HepG2 (cell line): Measurements from ENCODE around the gene USP34. TPM values are rescaled to one million over a fixed set of nuclear protein-coding genes. Genes with fewer than 3 reads are reported as not detected.
A peak's percentile ranks its signal among the peaks of the same experiment; 100 is the strongest.

Source experiments
- ATAC-seq: fragments of 200-7000 bp; cut with Tn5 transposase; 3 replicates; pipeline ENCODE4 v1.9.1; 2020; ENCODE audit warnings: mild to moderate bottlenecking, moderate library complexity
- BruUV-seq: library from RNA; stranded (reverse); fragments of 400-500 nt; replicated peaks from 2 replicates; lab custom pipeline; 2021; lab: Mats Ljungman, UMichigan
- CTCF ChIA-PET: fragments of 300-600 bp; formaldehyde crosslinking; extraction: SDS; loops from one replicate; lab custom pipeline; 2021; ENCODE audit warnings: low total read pairs, inconsistent platforms, low intra/inter-chr PET ratio; lab: Yijun Ruan, JAX
- POLR2A ChIA-PET: fragments of 350-600 bp; sonication (Branson Sonifier 250); formaldehyde crosslinking; loops from one replicate; lab custom pipeline; 2020; ENCODE audit warnings: antibody characterized with exemption, inconsistent platforms; lab: Yijun Ruan, JAX
- DNase-seq: peaks from one replicate; pipeline ENCODE4 v3.0.0-alpha.2; 2015; ENCODE audit warnings: low spot score
- FAIRE-seq: peaks from 3 replicates; lab custom pipeline; 2011; peaks lifted over from hg19 to GRCh38; lab: Jason Lieb, UNC
- H2AFZ ChIP-seq: one replicate; pipeline ENCODE4 v1.6.1; 2011; ENCODE audit warnings: low read length, inconsistent platforms
- H3K27ac ChIP-seq: fragments of 300-600 bp; 3 replicates; pipeline ENCODE4 v1.8.0; 2011; ENCODE audit warnings: mixed run types, mild to moderate bottlenecking, mixed read lengths, low read length, inconsistent platforms; ENCODE audit not compliant: insufficient read depth; ENCODE audit errors: extremely low read length
- H3K27me3 ChIP-seq, 2 experiments: fragments of 200-600 bp in 1 of 2; 2 replicates in 1 of 2; 3 replicates in 1 of 2; pipeline versions ENCODE4 v1.6.0 to v1.8.0; 2011; ENCODE audit warnings: low read length in 2 of 2, mild to moderate bottlenecking in 2 of 2, moderate library complexity in 2 of 2, inconsistent platforms in 1 of 2; ENCODE audit not compliant: insufficient read depth in 2 of 2, control insufficient read depth in 1 of 2
- H3K36me3 ChIP-seq, 2 experiments: fragments of 200-600 bp in 1 of 2; replicated peaks in 1 of 2; 2 replicates in 1 of 2; 3 replicates in 1 of 2; pipeline versions ENCODE4 v1.5.1 to v1.8.0; 2011; ENCODE audit warnings: low read length in 2 of 2, inconsistent platforms in 1 of 2; ENCODE audit not compliant: insufficient read depth in 2 of 2, control insufficient read depth in 1 of 2
- H3K4me1 ChIP-seq: 2 replicates; pipeline ENCODE4 v1.5.1; 2012; ENCODE audit warnings: low read length, inconsistent platforms; ENCODE audit not compliant: insufficient read depth
- H3K4me2 ChIP-seq: 2 replicates; pipeline ENCODE4 v1.6.0; 2011; ENCODE audit warnings: low read depth, low read length, inconsistent platforms
- H3K4me3 ChIP-seq, 3 experiments: fragments of 200-600 bp in 1 of 3; sonication (generic), shearing (Covaris generic) in 1 of 3; replicated peaks in 1 of 3; 2 replicates each; pipeline ENCODE4 v1.5.1; 2011 to 2016; ENCODE audit warnings: low read length in 3 of 3, inconsistent platforms in 2 of 3, low read depth in 2 of 3, mild to moderate bottlenecking in 2 of 3, control low read depth in 1 of 3, mixed read lengths in 1 of 3; ENCODE audit not compliant: insufficient read depth in 1 of 3
- H3K79me2 ChIP-seq: one replicate; pipeline ENCODE4 v1.6.1; 2011; ENCODE audit warnings: low read length, inconsistent platforms; ENCODE audit not compliant: insufficient read depth
- H3K9ac ChIP-seq: 2 replicates; pipeline ENCODE4 v1.6.0; 2011; ENCODE audit warnings: mild to moderate bottlenecking, low read depth, low read length, inconsistent platforms; ENCODE audit not compliant: insufficient read depth
- H3K9me3 ChIP-seq: 2 replicates; pipeline ENCODE4 v1.5.1; 2012; ENCODE audit warnings: mild to moderate bottlenecking, low read length
- H4K20me1 ChIP-seq: 2 replicates; pipeline ENCODE4 v1.6.0; 2011; ENCODE audit warnings: inconsistent platforms, mild to moderate bottlenecking, low read length, moderate library complexity; ENCODE audit not compliant: insufficient read depth
- GATA4 ChIP-seq: sonication (generic); IDR thresholded peaks from 2 replicates; pipeline ENCODE4 v1.6.1; 2016; ENCODE audit warnings: antibody characterized with exemption, low read depth, borderline replicate concordance
- ISL2 ChIP-seq: sonication (generic); formaldehyde crosslinking; IDR thresholded peaks from 2 replicates; pipeline ENCODE4 v1.5.0; 2020; ENCODE audit warnings: missing genetic modification reagents
- JUN ChIP-seq: sonication (generic); formaldehyde crosslinking; IDR thresholded peaks from 2 replicates; pipeline ENCODE4 v1.4.0; 2020; ENCODE audit warnings: mild to moderate bottlenecking, missing genetic modification reagents
- MAFK ChIP-seq, 2 experiments: IDR thresholded peaks in 1 of 2; conservative IDR thresholded peaks in 1 of 2; 2 replicates each; pipeline ENCODE4 v1.6.1; 2011; ENCODE audit warnings: improper control_type of control experiment in 2 of 2, low read length in 2 of 2
- NR1H2 ChIP-seq: sonication (generic); formaldehyde crosslinking; IDR thresholded peaks from 2 replicates; pipeline ENCODE4 v1.8.1; 2022; ENCODE audit warnings: low read depth, missing genetic modification reagents, borderline replicate concordance
- NRL ChIP-seq: sonication (generic); formaldehyde crosslinking; IDR thresholded peaks from 2 replicates; pipeline ENCODE4 v1.5.0; 2020; ENCODE audit warnings: missing genetic modification reagents, mild to moderate bottlenecking, moderate library complexity, borderline replicate concordance
- RFXAP ChIP-seq: sonication (generic); formaldehyde crosslinking; IDR thresholded peaks from 2 replicates; pipeline ENCODE4 v1.4.0; 2020; ENCODE audit warnings: missing genetic modification reagents, borderline replicate concordance
- THAP7 ChIP-seq: sonication (generic); formaldehyde crosslinking; IDR thresholded peaks from 2 replicates; pipeline ENCODE4 v1.8.1; 2023; ENCODE audit warnings: mild to moderate bottlenecking, missing genetic modification reagents
- ZBTB3 ChIP-seq: sonication (generic); formaldehyde crosslinking; IDR thresholded peaks from 2 replicates; pipeline ENCODE4 v1.4.0; 2020; ENCODE audit warnings: low read depth, mild to moderate bottlenecking, moderate library complexity, missing genetic modification reagents, borderline replicate concordance
- ZFP36L2 ChIP-seq: sonication (generic); formaldehyde crosslinking; IDR thresholded peaks from 2 replicates; pipeline ENCODE4 v1.4.0; 2020; ENCODE audit warnings: missing genetic modification reagents
- ZFP62 ChIP-seq: sonication (generic); formaldehyde crosslinking; IDR thresholded peaks from 2 replicates; pipeline ENCODE4 v1.4.0; 2020; ENCODE audit warnings: missing genetic modification reagents
- ZNF136 ChIP-seq: sonication (generic); formaldehyde crosslinking; IDR thresholded peaks from 2 replicates; pipeline ENCODE4 v1.8.1; 2022; ENCODE audit warnings: low read depth, mild to moderate bottlenecking, moderate library complexity, missing genetic modification reagents
- ZNF205 ChIP-seq: IDR thresholded peaks from 2 replicates; pipeline ENCODE4 v1.6.1; 2018; ENCODE audit warnings: missing biosample characterization, missing genetic modification reagents
- ZNF263 ChIP-seq: sonication (generic); formaldehyde crosslinking; IDR thresholded peaks from 2 replicates; pipeline ENCODE4 v1.4.0; 2020; ENCODE audit warnings: missing genetic modification reagents
- ZNF589 ChIP-seq: sonication (generic); formaldehyde crosslinking; conservative IDR thresholded peaks from 2 replicates; pipeline ENCODE4 v1.8.0; 2022; ENCODE audit warnings: mild to moderate bottlenecking, moderate library complexity, missing genetic modification reagents
- ZNF839 ChIP-seq: sonication (generic); formaldehyde crosslinking; IDR thresholded peaks from 2 replicates; pipeline ENCODE4 v1.4.0; 2020; ENCODE audit warnings: missing genetic modification reagents, mild to moderate bottlenecking, borderline replicate concordance
- in situ Hi-C: cut with HindIII; loops from 2 replicates; pipeline ENCODE4 v1.10.0; 2017; ENCODE audit warnings: low pct_unique_long_range_greater_than_20kb; ENCODE audit not compliant: extremely low pct_ligation_motif_present
- intact Hi-C: fragments of 100-400 bp; cut with micrococcal nuclease; formaldehyde crosslinking; loops from one replicate; pipeline ENCODE4 v1.10.0; 2022; ENCODE audit not compliant: unreplicated experiment
- polyA plus RNA-seq, 8 experiments: library from polyadenylated mRNA; depleted of rRNA in 3 of 8; stranded (reverse) in 7 of 8; unstranded in 1 of 8; fragments of >200 nt; fragmentation: Illumina TruSeq in 4 of 8; extraction: Trizol in 4 of 8; gene quantifications; 2 replicates each; pipeline versions ENCODE4 v1.2.1 to v1.2.3, GENCODE V29; 2011 to 2016; ENCODE audit warnings: low read depth in 4 of 8, missing spikeins in 1 of 8, mixed read lengths in 1 of 8; ENCODE audit not compliant: insufficient read depth in 1 of 8
- total RNA-seq, 5 experiments: library from RNA; depleted of rRNA; stranded (reverse); fragments of >200 nt; fragmentation: Illumina TruSeq; extraction: Trizol; gene quantifications; 2 replicates each; pipeline ENCODE4 v1.2.3, GENCODE V29; 2016; ENCODE audit warnings: low read depth in 1 of 5

The USP34 gene
- total and polyA plus RNA-seq, 2 of the 13 experiments (the other 11 are each of a cell fraction or from before 2014, with no cell fraction given), result 99.2 to 100 TPM

- TF ChIP-seq JUN (CRISPR knock-in tag), result no peak
- no peak for TF ChIP-seq THAP7
- TF ChIP-seq ISL2 (CRISPR knock-in tag), result no peak
- TF ChIP-seq ZNF205 (CRISPR knock-in tag), result no peak
- TF ChIP-seq NR1H2 (CRISPR knock-in tag), result no peak
- TF ChIP-seq ZFP62 (CRISPR knock-in tag), result no peak
- no peak for TF ChIP-seq ZNF839 (CRISPR knock-in tag)
- TF ChIP-seq ZBTB3 (CRISPR knock-in tag), result no peak
- TF ChIP-seq ZNF263 (CRISPR knock-in tag), result no peak
- no peak for TF ChIP-seq GATA4
- no peak for TF ChIP-seq NRL (CRISPR knock-in tag)
- no peak for TF ChIP-seq ZNF589 (CRISPR knock-in tag)
- TF ChIP-seq RFXAP (CRISPR knock-in tag), result no peak
- no peak for TF ChIP-seq ZNF136 (CRISPR knock-in tag)
- TF ChIP-seq, all 625 proteins: peak for 0
Measured at GRCh38 chr2:61376211-61376610, 94.7 kb downstream of the USP34 start (continued).

GRCh38 chr2:61371027-61371426, 99.9 kb downstream of the USP34 start:
- H2AFZ ChIP-seq, result no peak overlapping the region
- no peak overlapping the region for H3K27ac ChIP-seq
- no peaks in the 10 kb centered on the region for H3K27me3 ChIP-seq
- FAIRE-seq, result no peak
- BruUV-seq, result no TSS peak
- ChIA-PET CTCF (no interaction called here), POLR2A (no interaction called here)
- in situ Hi-C loops (no loop called here), intact Hi-C loops (no loop called here)
- H3K9ac ChIP-seq, result no peak overlapping the region
- no peak overlapping the region for H3K4me3 ChIP-seq
- no peaks in the 10 kb centered on the region for H3K4me1 ChIP-seq
- 0 out of 2 replicates have a peak, but pooled peaks cover 7% of the 10 kb centered on the region for H4K20me1 ChIP-seq
- no peak for DNase-seq
- no peak for ATAC-seq
- H3K36me3 ChIP-seq, result peaks cover 10 to 81% of the 10 kb centered on the region in 2 experiments
- H3K9me3 ChIP-seq, result no peaks in the 10 kb centered on the region
- no peak for TF ChIP-seq ZFP36L2
- peak; percentile 36 to 40; a peak in 3 of 4 replicates for TF ChIP-seq MAFK (conservative IDR thresholded peaks at IDR 0.05 in 1 of 2, IDR thresholded peaks at IDR 0.05 in 1 of 2; ENCODE audit: low read length in 2 of 2)
- peaks cover 3% of the 10 kb centered on the region for H3K79me2 ChIP-seq
- H3K4me2 ChIP-seq, result no peak overlapping the region
